Endothelial cell of umbilical vein (primary cell): ENCODE results near the gene CRHR1.

Source experiments
- CTCF ChIP-seq, 2 donors: IDR thresholded peaks; 1 replicate in 1 of 2; 2 replicates in 1 of 2; pipeline ENCODE4 v1.5.1; 2011; ENCODE audit warnings: low read length in 2 of 2, mild to moderate bottlenecking in 2 of 2, moderate library complexity in 2 of 2, control low read depth in 1 of 2, inconsistent platforms in 1 of 2, low read depth in 1 of 2; ENCODE audit not compliant: insufficient read depth in 1 of 2; ENCODE audit errors: extremely low read depth in 1 of 2
- EZH2 ChIP-seq: IDR thresholded peaks from 2 replicates; pipeline ENCODE4 v1.6.1; 2012; ENCODE audit warnings: borderline replicate concordance, low read depth, mild to moderate bottlenecking, moderate library complexity, low read length, inconsistent platforms; ENCODE audit not compliant: severe bottlenecking
- MAX ChIP-seq: IDR thresholded peaks from 2 replicates; pipeline ENCODE4 v1.6.1; 2011; ENCODE audit not compliant: insufficient read depth, insufficient read length
- POLR2A ChIP-seq: IDR thresholded peaks from 2 replicates; pipeline ENCODE4 v1.6.1; 2012; ENCODE audit warnings: low read depth, mild to moderate bottlenecking, control low read depth, low read length
- POLR2AphosphoS5 ChIP-seq: IDR thresholded peaks from 2 replicates; pipeline ENCODE4 v1.6.1; 2012; ENCODE audit warnings: low read depth, mild to moderate bottlenecking, control low read depth, low read length, moderate library complexity; ENCODE audit not compliant: insufficient read depth

GRCh38 chr17:45791041-45791582, 7.0 kb downstream of the CRHR1 start:
- no peak for TF ChIP-seq POLR2A
- no peak for TF ChIP-seq POLR2AphosphoS5
- no peak for TF ChIP-seq CTCF (IDR thresholded peaks at IDR 0.05; ENCODE audit: extremely low read depth in 1 of 2, insufficient read depth in 1 of 2, low read depth in 1 of 2, low read length in 2 of 2)
- TF ChIP-seq EZH2 = no peak
- no peak for TF ChIP-seq MAX
